H1 (cell line): ENCODE results near the gene ACSL6. TPM values are rescaled to one million over a fixed set of nuclear protein-coding genes. Genes with fewer than 3 reads are reported as not detected.

ENCODE experiments used
- CEBPB ChIP-seq: IDR thresholded peaks from 2 replicates; pipeline ENCODE4 v1.6.1; 2012; ENCODE audit warnings: low read depth, low read length
- CHD2 ChIP-seq: IDR thresholded peaks from 2 replicates; pipeline ENCODE4 v1.6.1; 2012; ENCODE audit warnings: low read length, improper control_type of control experiment
- CHD7 ChIP-seq: fragments of 300-600 bp; sonication (generic); IDR thresholded peaks from 2 replicates; pipeline ENCODE4 v1.7.1; 2012; ENCODE audit warnings: low read length, moderate library complexity, mild to moderate bottlenecking, inconsistent platforms; ENCODE audit not compliant: insufficient replicate concordance
- KDM5A ChIP-seq: fragments of 200-600 bp; IDR thresholded peaks from 2 replicates; pipeline ENCODE4 v1.7.1; 2012; ENCODE audit warnings: mild to moderate bottlenecking, low read length, inconsistent platforms, mixed read lengths
- SP2 ChIP-seq: IDR thresholded peaks from 2 replicates; pipeline ENCODE4 v1.6.1; 2012; ENCODE audit warnings: mild to moderate bottlenecking, low read length, inconsistent platforms
- polyA plus RNA-seq, 7 experiments: library from polyadenylated mRNA; depleted of rRNA in 3 of 7; stranded (reverse) in 5 of 7; unstranded in 2 of 7; fragments of >200 nt in 5 of 7; fragments of 200-250 nt in 2 of 7; gene quantifications; 1 replicate in 5 of 7; 2 replicates in 1 of 7; 4 replicates in 1 of 7; pipeline versions ENCODE4 v1.2.1 to v1.2.3, GENCODE V29; 2011 to 2013; ENCODE audit warnings: missing spikeins in 2 of 7, mixed read lengths in 2 of 7
- total RNA-seq: library from RNA; stranded (reverse); fragmentation: NEBNext Ultra II Directional; extraction: Animal tissue kit (Norgen Biotek cat#: 25700); gene quantifications from 2 replicates; pipeline ENCODE4 v1.2.1, GENCODE V29; 2021

Gene ACSL6
- total and polyA plus RNA-seq, 2 of the 8 experiments (the other 6 are each of a cell fraction or from before 2014, with no cell fraction given): 2.3 to 2.4 TPM

GRCh38 chr5:132017316-132017715 is 5.9 kb upstream of the ACSL6 start (continued):
- no peak for TF ChIP-seq CHD7
- no peak for TF ChIP-seq CHD2
- no peak for TF ChIP-seq CEBPB
- TF ChIP-seq KDM5A: no peak
- no peak for TF ChIP-seq SP2
